Transverse colon (tissue), 4 donors: Measurements from ENCODE around the gene USP2.

Source experiments
- CTCF ChIP-seq, 5 experiments: fragments of 200-600 bp in 3 of 5; fragments of 450-650 bp in 2 of 5; sonication (generic) in 3 of 5; IDR thresholded peaks; 1 replicate in 2 of 5; 2 replicates in 3 of 5; pipeline ENCODE4 v1.5.1; 2016 to 2017; ENCODE audit warnings: antibody characterized with exemption in 5 of 5, inconsistent platforms in 3 of 5, mild to moderate bottlenecking in 2 of 5, moderate library complexity in 1 of 5
- EP300 ChIP-seq: sonication (generic); formaldehyde crosslinking; IDR thresholded peaks from one replicate; pipeline ENCODE4 v1.6.1; 2017; ENCODE audit warnings: antibody characterized with exemption, low read depth
- POLR2A ChIP-seq: fragments of 450-650 bp; IDR thresholded peaks from one replicate; pipeline ENCODE4 v1.6.1; 2016; ENCODE audit warnings: antibody characterized with exemption, mild to moderate bottlenecking, moderate library complexity
- POLR2AphosphoS5 ChIP-seq, 3 donors: sonication (generic); formaldehyde crosslinking; IDR thresholded peaks; one replicate each; pipeline ENCODE4 v1.6.1; 2016; ENCODE audit warnings: antibody characterized with exemption in 3 of 3

- TF ChIP-seq CTCF (IDR thresholded peaks at IDR 0.05) (no peak), POLR2A (no peak), POLR2AphosphoS5 (IDR thresholded peaks at IDR 0.05) (no peak), EP300 (no peak)
Measured at GRCh38 chr11:119352857-119353260, 28.6 kb downstream of the USP2 start.
